Measurements from ENCODE around the gene NFIA.

The NFIA gene

GRCh38 chr1:61387829-61388228 lies 305.5 kb downstream of the NFIA start:
- no peak for DNase-seq

- no peak for DNase-seq
Measured at GRCh38 chr1:61388566-61388965, 306.2 kb downstream of the NFIA start.

- no peak for DNase-seq
Measured at GRCh38 chr1:61389194-61389925, 307.0 kb downstream of the NFIA start.

GRCh38 chr1:61389926-61390845 lies 307.8 kb downstream of the NFIA start:
- DNase-seq, result no peak

GRCh38 chr1:61391730-61392129 lies 309.4 kb downstream of the NFIA start:
- DNase-seq, result no peak

GRCh38 chr1:61392409-61393242 lies 310.3 kb downstream of the NFIA start:
- DNase-seq, result no peak

- no peak for DNase-seq
Measured at GRCh38 chr1:61393575-61393974, 311.2 kb downstream of the NFIA start.

- DNase-seq, result no peak
Measured at GRCh38 chr1:61395146-61395800, 312.9 kb downstream of the NFIA start.

- no peak for DNase-seq
Measured at GRCh38 chr1:61397495-61397894, 315.1 kb downstream of the NFIA start.

- DNase-seq, result no peak
Measured at GRCh38 chr1:61397935-61398334, 315.6 kb downstream of the NFIA start.

- no peak for DNase-seq
Measured at GRCh38 chr1:61399199-61399598, 316.8 kb downstream of the NFIA start.

- no peak for DNase-seq
Measured at GRCh38 chr1:61400131-61400770, 317.9 kb downstream of the NFIA start.

- DNase-seq, result no peak
Measured at GRCh38 chr1:61400997-61401396, 318.6 kb downstream of the NFIA start.

- DNase-seq, result no peak
Measured at GRCh38 chr1:61403679-61404596, 321.6 kb downstream of the NFIA start.

- no peak for DNase-seq
Measured at GRCh38 chr1:61404597-61405376, 322.4 kb downstream of the NFIA start.

GRCh38 chr1:61406467-61406866 lies 324.1 kb downstream of the NFIA start:
- DNase-seq, result no peak

GRCh38 chr1:61412601-61413000 lies 330.2 kb downstream of the NFIA start:
- no peak for DNase-seq

- no peak for DNase-seq
Measured at GRCh38 chr1:61419196-61419595, 336.8 kb downstream of the NFIA start.

GRCh38 chr1:61419657-61420056 lies 337.3 kb downstream of the NFIA start:
- no peak for DNase-seq

Data from hypothalamus (tissue), 51 donors.